Sciatic nerve (tissue), 2 donors: Measurements from ENCODE around the gene PLD4. TPM values are rescaled to one million over a fixed set of nuclear protein-coding genes. Genes with fewer than 3 reads are reported as not detected.
"Not testable (repeated sequence)": the region's sequence is repeated elsewhere in the genome, so short reads cannot be mapped to it uniquely, and the experiment has no call there.

Experiments
- ATAC-seq: fragments of 200-7000 bp; cut with Tn5 transposase; one replicate; pipeline ENCODE4 v1.9.1; 2020; ENCODE audit warnings: mild to moderate bottlenecking, moderate library complexity
- DNase-seq: peaks from one replicate; pipeline ENCODE4 v3.0.0-alpha.2; 2020; ENCODE audit warnings: low spot score
- intact Hi-C: fragments of 100-400 bp; cut with DNase I; formaldehyde crosslinking; loops from one replicate; pipeline ENCODE4 v1.14.2; 2022
- total RNA-seq: library from RNA; stranded (reverse); fragmentation: NEBNext Ultra II Directional; extraction: Animal tissue kit (Norgen Biotek cat#: 25700); gene quantifications from one replicate; pipeline ENCODE4 v1.2.1, GENCODE V29; 2021
- donor health status: DM: no; HTN: no; CAD: no.
- donor health status: DM: no; HTN: no; CAD: no.

Gene PLD4
- total RNA-seq, 1 donor from 2014 or later: 7.0 TPM

DNA sequence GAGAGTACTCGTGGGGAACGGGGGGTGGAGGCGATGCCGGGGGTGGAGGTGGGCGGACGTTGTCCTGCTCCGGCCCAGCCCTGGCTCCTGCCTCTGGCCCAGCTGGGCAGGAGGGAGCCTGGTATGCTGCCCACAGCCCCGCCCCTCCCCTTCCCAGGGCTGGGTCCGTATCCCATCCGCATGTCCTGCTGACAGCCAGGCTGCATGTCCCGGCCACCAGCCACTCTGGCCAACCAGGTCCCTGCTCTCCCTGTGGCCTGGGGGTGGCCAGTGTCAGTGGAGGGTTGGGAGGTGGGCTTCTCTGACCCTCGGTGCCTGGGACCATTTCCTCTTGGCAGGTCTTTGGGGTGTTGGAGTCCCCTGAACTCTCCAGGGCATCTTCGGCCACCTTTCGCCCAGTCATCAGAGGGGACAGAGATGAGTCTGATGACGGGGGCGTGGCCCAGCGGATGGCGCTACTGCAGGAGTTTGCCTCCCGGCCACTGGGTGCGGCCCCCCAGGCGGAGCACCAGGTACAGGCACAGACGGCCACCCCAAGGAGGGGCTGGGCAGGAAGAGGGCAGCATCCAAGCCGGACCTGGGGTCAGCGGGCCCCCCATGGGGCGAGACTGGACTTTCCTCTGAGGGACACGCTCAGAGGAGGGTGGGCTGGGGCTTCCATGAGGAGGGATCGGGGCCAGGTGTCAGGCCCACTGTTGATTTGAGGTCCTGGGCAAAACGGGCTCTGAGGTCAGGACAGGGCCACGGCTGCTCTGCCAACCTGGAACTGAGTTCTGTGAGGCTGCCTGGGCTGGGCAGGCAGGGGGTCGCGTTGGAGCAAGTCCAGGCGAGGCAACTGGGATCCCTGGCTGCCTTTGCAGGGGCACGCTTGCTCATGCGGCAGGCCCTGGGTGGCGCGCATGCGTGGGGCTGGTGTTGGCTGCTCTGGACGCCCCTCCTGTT lies 39.4 kb upstream of the PLD4 start:
- DNase-seq (no peak), ATAC-seq (no peak)
- intact Hi-C loops: no loop called here

DNA sequence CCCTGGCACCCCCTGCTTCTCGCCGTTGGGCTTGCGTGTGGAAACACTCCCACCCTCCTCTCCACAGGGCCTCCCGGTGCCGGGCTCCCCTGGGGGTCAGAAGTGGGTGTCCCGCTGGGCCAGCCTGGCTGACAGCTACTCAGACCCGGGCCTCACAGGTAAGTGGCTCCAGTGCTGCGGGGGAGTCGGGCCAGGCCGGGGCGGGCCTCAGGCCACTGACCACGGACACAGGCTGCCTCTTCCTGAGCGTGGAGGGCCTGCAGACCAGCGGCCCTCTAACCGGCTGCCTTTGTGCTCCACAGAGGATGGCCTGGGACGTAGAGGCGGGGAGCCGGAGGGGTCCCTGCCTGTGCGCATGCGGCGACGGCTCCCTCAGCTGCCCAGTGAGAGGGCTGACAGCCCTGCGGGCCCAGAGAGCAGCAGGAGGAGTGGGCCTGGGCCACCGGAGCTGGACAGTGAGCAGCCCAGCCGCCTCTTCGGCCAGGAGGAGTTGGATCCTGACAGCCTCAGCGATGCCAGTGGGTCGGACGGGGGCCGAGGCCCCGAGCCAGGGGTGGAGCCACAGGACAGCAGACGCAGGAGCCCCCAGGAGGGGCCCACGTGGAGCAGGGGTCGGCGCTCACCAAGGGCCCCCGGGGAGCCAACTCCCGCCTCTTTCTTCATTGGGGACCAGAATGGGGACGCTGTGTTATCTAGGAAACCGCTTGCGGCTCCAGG lies 38.5 kb upstream of the PLD4 start:
- ATAC-seq (no peak), DNase-seq (no peak)
- intact Hi-C loops: no loop called here

DNA sequence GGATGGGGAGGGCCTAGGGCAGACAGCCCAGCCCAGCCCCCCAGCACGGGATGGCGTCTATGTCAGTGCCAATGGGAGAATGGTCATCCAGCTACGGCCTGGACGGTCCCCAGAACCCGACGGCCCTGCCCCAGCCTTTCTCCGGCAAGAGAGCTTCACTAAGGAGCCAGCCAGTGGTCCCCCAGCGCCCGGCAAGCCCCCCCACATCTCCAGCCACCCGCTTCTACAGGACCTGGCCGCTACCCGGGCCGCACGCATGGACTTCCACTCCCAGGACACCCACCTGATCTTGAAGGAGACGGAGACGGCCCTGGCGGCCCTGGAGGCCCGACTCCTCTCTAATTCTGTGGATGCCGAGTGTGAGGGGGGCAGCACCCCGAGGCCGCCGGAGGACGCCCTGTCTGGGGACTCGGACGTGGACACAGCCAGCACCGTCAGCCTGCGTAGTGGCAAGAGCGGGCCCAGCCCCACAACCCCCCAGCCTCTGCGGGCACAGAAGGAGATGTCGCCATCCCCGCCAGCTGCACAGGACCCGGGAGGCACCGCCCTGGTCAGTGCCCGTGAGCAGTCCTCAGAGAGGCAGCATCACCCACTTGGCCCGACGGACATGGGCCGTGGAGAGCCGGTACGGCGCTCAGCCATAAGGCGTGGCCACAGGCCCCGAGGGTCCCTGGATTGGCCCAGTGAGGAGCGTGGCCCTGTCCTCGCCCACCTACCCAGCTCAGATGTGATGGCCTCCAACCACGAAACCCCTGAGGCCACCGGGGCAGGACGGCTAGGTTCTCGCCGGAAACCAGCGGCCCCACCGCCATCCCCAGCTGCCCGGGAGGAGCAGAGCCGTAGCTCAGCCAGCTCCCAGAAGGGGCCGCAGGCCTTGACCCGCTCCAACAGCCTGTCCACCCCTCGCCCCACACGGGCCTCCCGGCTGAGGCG lies 37.7 kb upstream of the PLD4 start:
- DNase-seq: peak; percentile 56
- intact Hi-C loops: no loop called here
- ATAC-seq: no peak

DNA sequence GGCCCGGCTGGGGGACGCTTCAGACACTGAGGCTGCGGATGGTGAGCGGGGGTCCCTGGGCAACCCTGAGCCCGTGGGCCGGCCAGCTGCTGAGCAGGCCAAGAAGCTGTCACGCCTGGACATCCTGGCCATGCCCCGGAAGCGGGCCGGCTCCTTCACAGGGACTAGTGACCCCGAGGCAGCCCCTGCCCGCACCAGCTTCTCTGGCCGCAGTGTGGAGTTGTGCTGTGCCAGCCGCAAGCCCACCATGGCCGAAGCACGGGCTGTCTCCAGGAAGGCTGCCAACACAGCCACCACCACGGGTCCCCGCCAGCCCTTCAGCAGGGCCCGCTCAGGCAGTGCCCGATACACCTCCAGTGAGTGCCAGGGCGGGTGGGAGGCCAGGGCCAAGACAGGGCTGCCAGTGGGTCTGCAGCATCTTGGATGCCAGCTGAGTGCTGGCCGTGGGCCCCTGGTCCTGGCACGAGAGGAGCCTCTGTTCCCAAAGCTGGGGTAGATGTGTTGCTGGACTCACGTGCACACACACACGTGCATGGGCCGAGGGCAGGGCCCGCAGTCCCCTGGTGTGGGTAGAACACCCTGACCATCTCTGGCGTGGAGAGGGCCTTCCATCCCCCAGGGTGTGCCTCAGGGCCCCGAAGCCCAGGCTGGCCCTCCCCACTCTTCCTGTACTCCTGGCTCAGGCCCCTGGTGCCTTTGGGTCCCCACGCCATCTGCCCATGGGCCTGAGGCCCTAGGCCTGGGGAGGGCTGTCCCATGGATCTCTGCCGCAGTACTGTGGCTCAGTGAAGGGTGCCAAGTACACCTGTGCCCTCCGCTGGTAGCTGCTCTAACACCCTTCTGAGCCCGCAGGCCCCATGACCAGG lies 36.8 kb upstream of the PLD4 start:
- DNase-seq (peak; percentile 57), ATAC-seq (no peak)
- intact Hi-C loops: no loop called here

DNA sequence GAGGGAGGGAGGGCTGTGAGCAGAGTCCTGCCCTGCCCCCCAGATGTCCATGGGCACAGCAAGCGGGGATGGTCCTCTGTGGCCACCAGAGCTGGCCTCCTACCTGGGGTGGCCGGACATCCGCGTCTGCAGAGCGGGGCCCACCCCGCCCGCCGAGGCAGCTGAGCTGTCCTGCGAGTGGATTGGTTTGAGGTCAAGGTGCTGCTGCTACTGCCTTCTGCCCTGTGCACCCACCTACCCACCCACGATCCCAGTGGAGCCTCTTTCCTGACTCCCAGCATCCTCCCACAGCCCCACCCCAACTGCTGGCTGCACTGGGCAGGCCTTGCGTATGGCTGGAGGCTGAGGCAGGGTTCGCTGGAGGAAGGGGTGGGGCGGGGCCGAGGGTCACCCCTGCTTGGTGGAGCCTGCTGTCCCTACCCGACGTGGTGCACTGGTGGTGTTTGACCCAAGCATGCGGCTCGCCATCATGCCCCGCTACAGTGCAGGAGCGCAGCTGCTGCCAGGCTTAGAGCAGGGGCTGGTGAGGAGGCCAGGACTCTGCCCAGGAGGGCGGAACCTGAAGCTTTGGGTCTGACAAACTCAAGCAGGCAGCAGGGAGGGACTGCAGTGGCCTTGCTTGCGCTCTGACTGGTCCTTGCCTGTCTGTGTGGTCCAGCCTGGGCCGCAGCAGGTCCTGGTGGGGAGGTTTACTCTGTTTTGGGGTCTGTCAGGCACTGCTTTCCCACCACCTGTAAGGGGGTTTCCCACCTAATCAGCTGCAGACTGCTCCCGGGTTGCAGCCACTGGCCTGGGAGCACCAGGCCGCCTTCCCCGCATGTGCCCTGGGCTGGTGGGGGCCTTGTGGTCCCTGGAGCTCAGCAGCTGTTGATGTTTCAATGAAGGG lies 35.9 kb upstream of the PLD4 start:
- intact Hi-C loops: no loop called here
- no peak for ATAC-seq
- peak; percentile 57 for DNase-seq

DNA sequence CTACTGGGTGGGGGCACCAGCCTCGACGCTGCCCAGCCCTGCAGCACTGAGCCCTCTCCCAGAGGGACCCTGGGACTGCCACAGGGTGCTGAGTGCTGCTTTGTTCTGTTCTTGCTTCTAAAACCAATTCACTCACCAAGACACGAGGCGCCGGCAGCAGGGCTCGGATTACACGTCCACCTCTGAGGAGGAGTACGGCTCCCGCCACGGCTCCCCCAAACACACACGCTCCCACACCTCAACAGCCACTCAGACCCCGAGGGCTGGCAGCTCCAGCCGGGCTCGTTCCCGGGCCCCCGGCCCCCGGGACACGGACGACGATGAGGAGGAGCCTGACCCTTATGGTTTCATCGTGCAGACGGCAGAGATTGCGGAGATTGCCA lies 35.3 kb upstream of the PLD4 start:
- ATAC-seq (no peak), DNase-seq (no peak)
- intact Hi-C loops: no loop called here

DNA sequence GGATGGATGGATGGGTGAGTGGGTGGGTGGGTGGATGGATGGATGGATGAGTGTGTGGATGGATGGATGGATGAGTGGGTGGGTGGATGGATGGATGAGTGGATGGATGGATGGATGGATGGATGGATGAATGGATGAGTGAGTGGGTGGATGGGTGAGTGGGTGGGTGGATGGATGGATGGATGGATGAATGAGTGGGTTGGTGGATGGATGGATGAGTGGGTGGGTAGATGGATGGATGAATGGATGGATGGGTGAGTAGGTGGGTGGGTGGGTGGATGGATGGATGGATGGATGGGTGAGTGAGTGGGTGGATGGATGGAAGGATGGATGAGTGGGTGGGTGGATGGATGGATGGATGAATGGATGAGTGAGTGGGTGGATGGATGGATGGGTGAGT lies 34.4 kb upstream of the PLD4 start:
- not testable (repeated sequence) for DNase-seq, ATAC-seq
- intact Hi-C loops: loop anchor here (10.0 kb wide), 1 partner anchor 155 kb away; no protein-coding TSS in a partner anchor

DNA sequence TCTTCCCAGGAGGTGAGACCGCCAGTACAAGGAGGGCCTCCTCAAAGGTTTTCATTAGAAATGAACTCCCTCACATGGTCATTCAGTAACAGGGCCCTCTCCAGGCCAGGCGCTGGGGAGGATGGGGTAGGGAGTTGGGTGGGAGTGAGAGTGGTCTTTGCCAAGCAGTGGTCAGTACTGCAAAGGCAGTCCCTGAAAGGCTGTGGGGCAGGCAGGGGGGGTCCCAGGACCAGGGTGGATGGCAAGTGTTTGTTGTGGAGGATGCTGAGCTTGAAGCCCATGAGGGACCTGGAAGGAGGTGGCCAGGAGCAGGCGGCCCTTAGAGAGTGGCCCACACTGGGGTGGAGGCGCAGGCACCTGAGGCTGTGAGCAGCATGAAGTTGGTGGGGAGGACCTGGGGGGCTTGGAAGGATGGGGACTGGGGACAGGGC lies 33.5 kb upstream of the PLD4 start:
- DNase-seq (no peak), ATAC-seq (no peak)
- intact Hi-C loops: loop anchor here (10.0 kb wide), 1 partner anchor 154 kb away; no protein-coding TSS in a partner anchor

DNA sequence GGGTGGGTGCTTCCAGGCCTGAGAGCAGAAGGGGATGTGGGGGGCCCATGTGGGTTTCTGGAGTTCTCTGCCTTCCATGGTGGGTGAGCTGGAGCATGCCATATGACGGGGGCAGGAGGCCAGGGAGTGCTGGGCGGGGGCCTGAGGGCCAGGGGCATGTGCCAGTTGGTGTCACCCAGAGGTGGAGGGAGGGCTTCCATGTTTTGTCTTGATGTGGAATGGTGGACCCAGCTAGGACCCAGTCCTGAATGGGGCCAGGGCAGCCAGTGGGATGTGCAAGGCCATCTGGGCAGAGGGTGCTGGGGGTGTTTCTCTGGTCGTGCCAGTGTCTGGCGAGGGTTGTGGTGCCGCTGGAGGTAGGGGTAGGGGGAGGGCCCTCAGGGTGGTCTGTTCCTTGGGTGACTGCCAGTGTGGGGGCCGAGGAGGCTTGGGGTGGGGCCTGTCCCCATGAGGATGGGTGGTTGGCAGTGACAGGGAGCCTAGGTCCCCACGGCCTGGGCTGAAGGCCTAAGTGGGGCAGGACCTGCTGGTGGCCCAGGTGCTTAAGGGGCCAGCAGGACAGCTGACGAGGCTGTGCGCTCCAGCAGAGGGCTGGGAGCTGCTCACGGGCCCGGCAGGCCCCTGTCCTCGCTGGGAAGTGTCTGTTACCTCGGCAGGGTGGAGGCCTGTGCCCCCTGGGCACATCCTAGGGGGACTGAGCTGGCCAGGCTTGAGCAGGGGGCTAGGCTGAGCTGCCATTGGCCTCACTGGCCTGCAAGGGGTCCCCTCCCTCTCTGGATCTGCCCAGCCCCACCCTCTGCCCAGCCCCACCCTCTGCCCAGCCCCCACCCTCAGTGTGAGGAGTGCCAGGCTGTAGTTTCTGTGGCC lies 32.8 kb upstream of the PLD4 start:
- intact Hi-C loops: loop anchor here (10.0 kb wide), 1 partner anchor 153 kb away; no protein-coding TSS in a partner anchor
- no peak for DNase-seq
- ATAC-seq: no peak

DNA sequence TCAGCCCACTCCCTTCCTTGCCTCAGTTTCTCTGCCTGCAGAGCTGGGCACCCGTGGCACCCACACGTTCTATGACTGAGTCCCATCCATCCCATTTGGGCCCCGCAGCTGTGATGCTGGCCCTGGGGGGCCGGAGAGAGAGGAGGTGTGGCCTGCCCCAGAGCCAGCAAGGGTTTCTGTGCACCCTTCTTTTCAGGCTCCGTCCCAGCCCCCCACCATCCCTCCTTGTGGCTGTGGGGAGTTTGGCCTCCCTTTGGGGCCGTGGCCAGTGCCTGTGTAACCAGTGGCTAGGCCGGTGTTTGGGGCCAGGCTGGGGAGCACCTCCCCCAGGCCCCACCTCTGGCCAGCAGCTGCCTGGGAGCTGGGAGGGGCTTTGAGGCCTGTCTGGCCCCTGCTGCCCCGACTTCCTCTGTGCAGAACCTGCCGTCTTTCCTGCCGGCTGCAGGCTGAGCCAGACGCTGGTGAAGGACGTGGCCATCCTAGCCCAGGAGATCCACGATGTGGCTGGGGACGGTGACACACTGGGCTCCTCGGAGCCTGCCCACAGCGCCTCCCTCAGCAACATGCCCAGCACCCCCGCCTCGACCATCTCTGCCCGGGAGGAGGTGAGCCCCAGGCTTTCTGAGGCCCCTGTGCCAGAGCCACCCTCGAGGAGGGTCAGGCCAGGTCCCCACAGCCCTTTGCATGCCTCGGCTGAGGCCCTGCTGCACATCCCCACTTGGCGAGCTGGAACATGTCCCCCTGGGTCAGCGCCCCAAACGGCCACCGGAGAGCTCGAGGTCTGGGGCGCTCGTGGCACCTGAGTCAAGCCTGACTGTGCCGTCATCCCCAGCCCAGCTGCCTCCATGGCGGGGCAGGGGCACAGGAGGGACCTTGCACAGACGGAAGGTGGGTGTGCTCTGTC lies 31.9 kb upstream of the PLD4 start:
- no peak for DNase-seq
- ATAC-seq: no peak
- intact Hi-C loops: loop anchor here (10.0 kb wide), 1 partner anchor 152 kb away; no protein-coding TSS in a partner anchor

DNA sequence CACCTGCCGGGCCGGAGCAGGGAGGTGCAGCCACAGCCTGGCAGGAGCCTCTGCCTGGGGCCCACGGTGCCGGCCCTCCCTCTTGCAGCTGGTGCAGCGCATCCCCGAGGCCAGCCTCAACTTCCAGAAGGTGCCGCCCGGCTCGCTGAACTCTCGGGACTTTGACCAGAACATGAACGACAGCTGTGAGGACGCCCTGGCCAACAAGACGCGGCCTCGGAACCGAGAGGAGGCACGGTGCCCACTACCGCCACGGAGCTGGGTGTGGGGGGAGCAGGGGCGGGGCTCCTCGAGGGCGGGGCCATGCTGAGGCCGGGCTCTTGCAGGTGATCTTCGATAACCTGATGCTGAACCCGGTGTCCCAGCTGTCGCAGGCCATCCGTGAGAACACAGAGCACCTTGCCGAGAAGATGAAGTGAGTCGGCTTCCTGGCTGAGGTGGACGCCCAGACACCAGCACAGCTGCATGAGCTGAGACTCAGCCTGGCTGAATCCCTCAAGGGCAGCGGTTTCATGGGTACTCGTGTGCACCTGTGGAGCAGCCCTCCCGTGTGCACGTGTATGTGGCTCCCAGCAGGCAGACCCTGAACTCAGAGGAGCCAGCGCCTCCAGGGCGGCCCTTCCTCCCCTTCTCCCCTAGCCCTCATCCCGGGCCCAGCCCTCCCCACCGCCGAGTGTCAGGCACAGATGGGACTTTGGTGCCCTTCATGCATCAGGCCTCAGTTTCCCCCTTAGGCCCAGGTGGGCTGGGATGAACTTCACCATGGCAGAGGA lies 31.1 kb upstream of the PLD4 start:
- DNase-seq (peak; percentile 59), ATAC-seq (no peak)
- intact Hi-C loops: loop anchor here (10.0 kb wide), 1 partner anchor 151 kb away; no protein-coding TSS in a partner anchor

DNA sequence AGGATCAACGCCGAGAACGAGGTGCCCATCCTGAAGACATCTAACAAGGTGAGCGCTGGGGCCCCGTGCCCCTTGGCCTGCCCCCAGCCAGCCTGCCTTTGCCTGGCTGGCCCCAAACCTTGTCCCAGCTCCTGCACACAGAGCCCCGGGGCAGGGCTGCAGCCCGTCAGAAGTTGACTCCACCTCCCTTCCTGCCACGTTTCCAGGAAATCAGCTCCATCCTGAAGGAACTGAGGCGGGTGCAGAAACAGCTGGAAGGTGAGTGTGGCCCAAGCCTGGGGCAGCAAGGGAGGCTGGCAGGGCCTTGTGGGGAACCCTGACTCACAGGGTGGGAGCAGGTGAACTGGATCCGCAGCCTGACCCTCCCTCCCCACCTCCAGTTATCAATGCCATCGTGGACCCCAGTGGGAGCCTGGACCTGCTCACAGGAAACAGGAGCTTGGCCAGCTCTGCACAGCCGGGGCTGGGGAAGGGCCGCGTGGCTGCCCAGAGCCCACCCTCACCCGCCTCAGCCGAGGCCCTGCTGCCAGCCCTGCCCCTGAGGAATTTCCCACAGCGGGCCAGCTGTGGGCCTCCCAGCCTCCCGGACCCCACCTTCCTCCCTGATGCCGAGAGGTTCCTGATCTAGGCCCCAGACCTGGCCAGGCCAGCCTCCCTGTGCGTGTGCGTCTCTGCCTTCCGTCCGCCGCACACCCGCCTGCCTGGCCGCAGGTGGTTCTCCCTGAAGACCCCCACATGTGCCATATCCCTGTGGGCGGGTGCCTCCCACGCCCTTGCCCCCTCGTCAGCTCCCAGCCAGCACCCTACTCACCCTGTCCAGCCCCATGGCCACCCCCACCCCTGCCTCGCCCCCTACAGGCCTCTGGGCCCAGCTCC lies 30.1 kb upstream of the PLD4 start:
- intact Hi-C loops: loop anchor here (10.0 kb wide), 1 partner anchor 150 kb away; no protein-coding TSS in a partner anchor
- no peak for DNase-seq
- ATAC-seq: no peak

DNA sequence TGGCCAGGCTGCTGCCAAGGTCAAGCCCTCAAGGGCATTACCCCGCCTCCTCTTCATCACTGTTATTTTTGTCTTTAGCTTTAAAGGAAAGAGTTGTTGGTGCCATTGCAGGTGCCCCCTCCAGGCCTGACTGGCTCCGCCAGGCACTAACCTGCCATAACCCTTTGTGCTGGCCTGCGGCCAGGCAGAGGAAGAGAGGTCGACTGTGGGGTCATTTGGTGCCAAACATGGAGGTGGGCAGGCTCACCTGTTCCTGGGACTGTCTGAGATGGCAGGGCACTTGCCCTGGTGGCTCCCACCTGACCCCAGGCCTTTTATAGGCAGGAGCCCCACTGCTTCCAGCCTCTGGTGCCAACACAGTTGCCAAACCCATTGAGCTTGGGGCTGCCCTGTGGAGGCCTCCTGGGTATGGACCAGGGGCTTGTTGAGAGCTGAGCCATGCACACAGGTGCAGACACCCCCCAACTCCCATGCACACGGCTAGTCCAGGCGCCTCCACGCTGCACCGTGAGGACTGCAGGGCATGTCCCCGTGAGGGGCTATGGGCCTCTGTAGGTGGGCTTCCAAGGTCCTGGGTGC lies 29.4 kb upstream of the PLD4 start:
- ATAC-seq: peak; percentile 4
- DNase-seq: no peak
- intact Hi-C loops: loop anchor here (10.0 kb wide), 1 partner anchor 150 kb away; no protein-coding TSS in a partner anchor
